ENCODE results near the gene ABCC5.

Gene ABCC5

DNA sequence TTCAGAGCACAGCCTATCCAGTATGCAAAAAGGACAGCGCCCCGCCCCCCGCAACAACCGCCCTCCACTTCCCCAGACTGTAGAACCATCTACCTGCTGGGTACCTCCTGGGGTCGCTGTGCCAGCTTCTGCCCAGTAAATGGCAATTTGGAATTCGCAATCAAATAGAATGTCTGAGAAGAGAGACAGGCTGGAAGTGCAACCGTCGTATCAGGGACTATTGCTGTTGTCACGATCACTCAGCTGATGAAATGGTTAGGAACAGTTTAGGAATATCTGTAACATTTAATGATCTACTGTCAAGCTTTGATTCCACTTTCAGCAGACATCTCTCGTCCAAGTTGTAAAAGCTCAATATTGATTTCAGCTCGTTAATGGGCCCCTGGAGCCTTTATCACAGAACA lies 119.7 kb downstream of the ABCC5 start:
- Histone ChIP-seq H3K4me2 (no peak overlapping the region), H3K36me3 (no peaks in the 10 kb centered on the region)
- no peak for TF ChIP-seq Cebpa-rat (IDR thresholded peaks at IDR 0.05)

DNA sequence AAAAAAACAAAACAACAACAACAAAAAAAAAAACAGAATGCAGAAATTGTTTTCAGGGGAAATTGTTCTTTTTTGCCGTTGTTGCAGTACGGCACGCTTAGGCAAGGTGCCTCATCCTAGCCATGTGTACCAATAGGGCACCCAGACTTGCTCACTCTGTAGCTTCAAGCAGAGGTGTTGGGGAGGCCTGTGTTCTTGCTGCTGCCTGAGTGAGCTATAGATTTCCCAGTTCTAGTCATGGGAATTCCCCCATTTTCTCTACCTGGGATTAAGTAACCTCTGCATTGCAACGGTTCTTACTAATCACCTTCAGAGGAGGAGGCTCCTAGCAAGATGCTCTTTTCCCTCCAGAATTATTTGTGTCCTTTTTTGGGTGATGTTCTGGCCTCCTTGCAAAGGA lies 120.1 kb downstream of the ABCC5 start:
- H3K4me2 ChIP-seq = no peak overlapping the region
- H3K27me3 ChIP-seq = no peaks in the 10 kb centered on the region
- no peak overlapping the region for H3K4me3 ChIP-seq
- no peak overlapping the region for H3K27ac ChIP-seq
- H3K4me1 ChIP-seq = no peaks in the 10 kb centered on the region
- no peaks in the 10 kb centered on the region for H3K36me3 ChIP-seq
- TF ChIP-seq Cebpa-rat (IDR thresholded peaks at IDR 0.05) = no peak
- H3K9ac ChIP-seq = no peak overlapping the region
- H4K20me1 ChIP-seq = no peaks in the 10 kb centered on the region
- peaks cover 12% of the 10 kb centered on the region for H3K9me3 ChIP-seq

More for the DNA sequence above, 119.7 kb downstream of the ABCC5 start:
- Histone ChIP-seq H3K9me3 (peaks cover 12% of the 10 kb centered on the region), H4K20me1 (no peaks in the 10 kb centered on the region), H3K27ac (no peak overlapping the region), H3K9ac (no peak overlapping the region), H3K4me3 (no peak overlapping the region), H3K27me3 (no peaks in the 10 kb centered on the region), H3K4me1 (no peaks in the 10 kb centered on the region)

DNA sequence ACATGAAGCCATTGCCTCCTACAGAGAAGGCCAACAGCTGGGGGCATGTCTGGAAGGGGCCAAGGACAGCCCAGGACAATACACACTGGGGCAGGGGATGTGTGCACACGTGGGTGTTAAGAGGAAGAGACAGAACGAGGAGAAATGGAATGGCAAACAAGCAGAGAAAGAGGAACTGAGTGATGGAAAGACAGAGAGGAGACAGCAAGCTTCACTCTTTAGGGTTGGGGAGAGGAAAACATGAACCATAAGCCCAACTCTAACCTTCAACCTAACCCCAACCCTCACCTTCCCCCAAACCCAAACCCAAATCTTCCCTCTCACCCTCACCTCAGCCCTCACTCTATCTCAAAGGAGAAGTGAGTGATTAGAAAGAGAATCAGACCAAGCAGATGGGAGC lies 121.1 kb downstream of the ABCC5 start:
- H4K20me1 ChIP-seq = no peaks in the 10 kb centered on the region
- H3K4me2 ChIP-seq = no peak overlapping the region
- no peak overlapping the region for H3K27ac ChIP-seq

DNA sequence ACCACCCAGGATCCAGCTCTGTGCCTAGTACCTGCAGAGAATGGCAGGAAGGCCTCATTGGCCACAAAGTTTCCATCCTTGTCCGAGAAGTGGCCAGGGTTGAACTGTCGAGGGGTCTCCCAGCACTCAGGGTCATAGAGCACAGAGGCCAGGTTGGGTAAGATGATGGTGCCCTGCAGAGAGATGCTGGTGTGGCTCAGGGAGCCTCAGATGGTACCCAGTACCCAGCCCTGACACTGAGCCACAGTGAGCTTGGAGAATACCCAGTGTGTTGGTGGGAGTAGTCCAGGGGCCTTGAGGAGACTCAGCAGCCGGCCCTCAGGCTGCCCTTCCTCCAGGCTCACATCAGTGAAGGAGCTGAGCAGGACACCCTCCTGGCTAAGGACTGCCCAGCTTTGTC lies 121.5 kb downstream of the ABCC5 start:
- no peaks in the 10 kb centered on the region for H3K36me3 ChIP-seq
- no peak overlapping the region for H3K27ac ChIP-seq
- no peaks in the 10 kb centered on the region for H3K27me3 ChIP-seq
- peaks cover under 1% of the 10 kb centered on the region; the same call in 1 of the 2 replicates for H3K4me1 ChIP-seq
- H4K20me1 ChIP-seq = no peaks in the 10 kb centered on the region
- H3K4me3 ChIP-seq = no peak overlapping the region
- H3K9ac ChIP-seq = no peak overlapping the region
- no peak for TF ChIP-seq Cebpa-rat (IDR thresholded peaks at IDR 0.05)
- no peak overlapping the region for H3K4me2 ChIP-seq
- peaks cover 12% of the 10 kb centered on the region for H3K9me3 ChIP-seq

More for the DNA sequence above, 121.1 kb downstream of the ABCC5 start:
- Histone ChIP-seq H3K9me3 (peaks cover 12% of the 10 kb centered on the region), H3K4me1 (no peaks in the 10 kb centered on the region), H3K36me3 (no peaks in the 10 kb centered on the region), H3K4me3 (no peak overlapping the region), H3K9ac (no peak overlapping the region), H3K27me3 (no peaks in the 10 kb centered on the region)
- no peak for TF ChIP-seq Cebpa-rat (IDR thresholded peaks at IDR 0.05)

DNA sequence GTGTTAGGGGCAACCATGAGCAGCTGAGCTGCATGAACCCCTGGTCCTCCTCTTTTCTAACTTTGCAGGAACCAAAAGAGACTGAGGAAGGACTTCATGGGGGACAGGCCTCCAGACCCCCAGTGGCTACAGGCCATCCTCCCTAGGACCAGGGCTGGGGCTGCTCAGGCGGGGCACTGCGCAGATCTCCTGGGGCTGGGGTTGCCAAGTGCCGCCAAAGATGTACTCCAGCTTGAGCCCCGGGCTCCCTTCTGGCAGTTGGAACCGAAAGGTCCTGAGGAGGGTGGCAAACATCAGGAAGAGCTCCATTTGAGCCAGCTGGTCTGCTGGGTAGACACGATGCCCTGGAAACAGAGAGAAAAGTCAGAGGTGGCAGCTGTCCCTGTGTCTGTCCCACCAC lies 121.9 kb downstream of the ABCC5 start:
- Histone ChIP-seq H3K4me3 (no peak overlapping the region), H3K4me2 (no peak overlapping the region), H3K36me3 (no peaks in the 10 kb centered on the region), H3K9me3 (peaks cover 10% of the 10 kb centered on the region), H3K4me1 (peaks cover 5% of the 10 kb centered on the region), H4K20me1 (no peaks in the 10 kb centered on the region), H3K27me3 (no peaks in the 10 kb centered on the region), H3K9ac (no peak overlapping the region; the same call in 1 of the 2 replicates), H3K27ac (no peak overlapping the region)
- TF ChIP-seq Cebpa-rat (IDR thresholded peaks at IDR 0.05) = no peak

DNA sequence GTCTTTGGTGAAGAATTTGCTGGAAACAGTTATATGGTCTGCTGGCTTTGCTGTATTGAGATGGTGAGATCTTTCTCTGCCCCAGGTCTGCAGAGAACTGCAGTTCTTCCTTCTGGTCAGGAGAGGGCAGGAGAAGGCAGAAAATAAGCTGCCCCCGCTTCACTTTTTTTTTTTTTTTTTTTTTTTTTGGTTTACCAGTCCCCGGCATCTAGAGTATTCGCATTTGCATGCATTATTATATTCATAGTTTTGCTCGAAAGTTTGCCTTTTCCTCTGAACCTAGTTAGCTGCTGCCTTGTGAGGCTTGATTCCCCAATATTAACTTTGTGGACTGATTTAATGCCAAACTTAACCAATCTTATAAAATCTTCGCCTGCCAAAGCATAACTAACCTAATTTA lies 122.4 kb downstream of the ABCC5 start:
- H4K20me1 ChIP-seq = no peaks in the 10 kb centered on the region
- no peak overlapping the region for H3K4me2 ChIP-seq

DNA sequence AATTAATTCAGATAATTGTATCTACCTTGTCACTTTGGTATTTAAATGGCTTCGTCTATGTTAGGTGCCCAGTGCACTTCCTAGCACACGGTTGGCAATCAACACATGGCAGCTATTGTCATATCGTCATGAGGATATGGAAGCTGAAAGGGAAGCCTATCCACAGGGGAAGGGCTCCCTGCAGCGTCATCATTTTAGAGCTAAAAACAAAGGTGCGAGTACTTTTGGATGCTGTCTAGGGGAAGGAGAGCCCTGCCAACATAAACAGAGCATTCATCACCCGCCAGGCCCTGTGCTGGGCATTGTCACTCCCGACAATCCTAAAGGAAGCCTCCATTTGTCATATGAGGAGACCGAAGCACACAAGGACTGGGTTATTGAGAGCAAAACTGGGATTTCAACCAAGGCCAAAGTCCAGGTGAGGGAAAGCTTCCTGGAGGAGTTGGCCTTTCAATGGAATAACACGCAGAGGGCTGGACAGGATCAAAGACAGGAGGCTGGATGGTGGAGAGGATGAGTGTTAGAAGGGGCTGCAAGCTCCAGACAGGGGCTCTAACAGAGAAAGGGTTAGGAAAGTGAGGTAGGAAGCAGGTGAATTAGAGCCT lies 125.0 kb downstream of the ABCC5 start:
- TF ChIP-seq Cebpa-rat (IDR thresholded peaks at IDR 0.05) = no peak
- peaks cover 11% of the 10 kb centered on the region for H3K4me1 ChIP-seq
- no peak overlapping the region for H3K4me3 ChIP-seq
- H3K9ac ChIP-seq = no peak overlapping the region
- H3K27ac ChIP-seq = no peak overlapping the region
- no peaks in the 10 kb centered on the region for H3K27me3 ChIP-seq
- no peak overlapping the region for H3K4me2 ChIP-seq
- H3K36me3 ChIP-seq = no peaks in the 10 kb centered on the region
- H3K9me3 ChIP-seq = no peaks in the 10 kb centered on the region
- H4K20me1 ChIP-seq = no peaks in the 10 kb centered on the region

More for the DNA sequence above, 122.4 kb downstream of the ABCC5 start:
- no peak overlapping the region for H3K27ac ChIP-seq
- peaks cover 6% of the 10 kb centered on the region for H3K9me3 ChIP-seq
- peaks cover 7% of the 10 kb centered on the region for H3K4me1 ChIP-seq
- no peak overlapping the region; the same call in 1 of the 2 replicates for H3K9ac ChIP-seq
- no peaks in the 10 kb centered on the region for H3K36me3 ChIP-seq
- no peaks in the 10 kb centered on the region for H3K27me3 ChIP-seq
- no peak for TF ChIP-seq Cebpa-rat (IDR thresholded peaks at IDR 0.05)
- no peak overlapping the region for H3K4me3 ChIP-seq

DNA sequence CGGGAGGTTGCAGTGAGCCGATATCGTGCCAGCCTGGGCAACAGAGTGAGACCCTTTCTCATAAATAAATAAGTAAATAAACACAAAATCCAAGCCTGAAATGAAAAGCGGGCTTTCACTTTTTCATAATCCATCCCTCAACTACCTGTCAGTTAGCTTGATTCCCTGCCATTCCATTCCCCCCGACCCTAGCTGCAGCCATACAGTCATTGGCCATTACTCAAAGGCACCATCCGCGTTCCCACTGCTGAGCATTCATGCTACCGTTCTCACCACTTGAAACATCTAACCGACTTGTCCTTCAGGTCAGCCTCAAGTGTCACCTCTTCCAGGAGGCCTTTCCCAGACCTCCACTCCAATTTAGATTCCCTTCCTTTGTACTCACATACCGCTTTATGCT lies 131.9 kb downstream of the ABCC5 start:
- Histone ChIP-seq H3K4me3 (no peak overlapping the region; the same call in 1 of the 2 replicates), H4K20me1 (peaks cover 26% of the 10 kb centered on the region)

DNA sequence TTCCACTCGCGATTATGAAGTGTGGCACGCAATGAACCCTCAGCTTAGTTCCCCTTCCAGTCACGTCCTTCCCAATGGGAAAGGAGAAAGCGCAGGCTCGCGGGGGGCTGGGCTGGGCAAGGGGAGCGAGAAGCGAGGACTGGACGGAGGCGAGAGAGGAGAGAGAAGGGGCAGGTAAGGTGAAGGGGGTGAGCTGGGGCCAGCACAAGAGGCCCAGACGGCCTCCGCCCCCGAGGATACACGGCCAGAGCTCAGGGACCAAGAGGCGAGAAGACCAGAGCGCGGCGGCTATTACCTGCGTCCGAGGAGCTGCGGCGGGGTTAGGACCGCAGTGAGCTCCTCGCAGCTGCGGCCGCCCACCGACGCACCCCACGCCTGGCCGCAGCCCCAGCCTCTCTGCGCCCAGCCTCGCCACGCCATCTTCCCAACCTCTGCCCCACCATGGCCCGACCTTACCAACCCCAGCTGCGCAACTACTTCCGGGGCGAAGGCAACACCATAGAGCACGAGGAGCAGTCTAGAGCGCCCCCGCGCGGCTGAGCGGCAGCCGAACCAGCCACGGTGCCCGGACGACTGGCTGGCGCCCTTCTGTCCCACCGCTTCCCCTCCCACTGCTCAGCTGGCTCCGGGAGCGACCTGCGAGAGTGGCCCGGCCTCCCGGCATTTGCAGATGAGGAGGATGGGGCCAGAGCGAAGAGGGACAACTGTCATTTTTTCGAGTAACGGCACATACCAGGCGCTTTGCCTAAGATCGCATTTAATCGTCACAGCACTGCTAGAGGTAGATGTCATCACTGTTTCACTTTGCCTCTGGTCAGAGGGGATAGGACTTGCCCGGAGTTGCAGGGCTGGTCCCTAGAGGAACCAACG lies 133.0 kb downstream of the ABCC5 start, which contains the start of gene PARL:
Gene PARL (minus strand): TSS at position 454 of the 870 bp plus-strand sequence. CDS start 34 bp downstream, at position 420.
- Histone ChIP-seq H4K20me1 (peaks cover 37% of the 10 kb centered on the region), H3K9ac (peak within 1 kb of the TSS; percentile 94), H3K27me3 (no peaks in the 10 kb centered on the region), H3K4me3 (peak within 1 kb of the TSS; percentile 93), H3K4me2 (peak within 1 kb of the TSS; percentile 93), H3K4me1 (peaks cover 51% of the 10 kb centered on the region), H3K36me3 (peaks cover 18% of the 10 kb centered on the region), H3K9me3 (no peaks in the 10 kb centered on the region), H3K27ac (peak within 1 kb of the TSS; percentile 92)
- no peak for TF ChIP-seq Cebpa-rat (IDR thresholded peaks at IDR 0.05)

More for the DNA sequence above, 131.9 kb downstream of the ABCC5 start:
- no peaks in the 10 kb centered on the region for H3K9me3 ChIP-seq
- no peak for TF ChIP-seq Cebpa-rat (IDR thresholded peaks at IDR 0.05)
- H3K27me3 ChIP-seq = no peaks in the 10 kb centered on the region
- 0 out of 2 replicates have a peak, but pooled peaks cover 8% of the 10 kb centered on the region for H3K36me3 ChIP-seq
- no peak overlapping the region for H3K9ac ChIP-seq
- H3K27ac ChIP-seq = peak overlapping the region; percentile 92; the same call in 1 of the 2 replicates
- peaks cover 53% of the 10 kb centered on the region for H3K4me1 ChIP-seq
- H3K4me2 ChIP-seq = peak overlapping the region; percentile 93

DNA sequence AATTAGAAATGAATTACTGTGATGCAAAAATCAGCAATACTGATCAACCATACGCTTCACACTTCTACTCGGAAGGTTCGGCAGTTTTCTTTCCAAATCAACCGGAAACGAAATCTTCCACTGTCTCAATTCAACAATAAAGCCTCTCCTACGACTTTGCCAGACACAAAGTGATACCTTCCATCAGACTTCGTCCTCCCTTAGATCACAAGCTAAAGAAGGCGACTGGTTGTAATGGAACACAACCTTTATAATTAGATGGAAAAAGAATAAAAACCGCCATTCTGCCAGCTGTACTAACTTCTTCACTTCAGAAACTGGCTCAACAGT lies 133.6 kb downstream of the ABCC5 start:
- Histone ChIP-seq H3K4me2 (peak overlapping the region; percentile 93), H4K20me1 (peaks cover 43% of the 10 kb centered on the region), H3K9ac (peak overlapping the region; percentile 94), H3K27ac (peak overlapping the region; percentile 92), H3K27me3 (no peaks in the 10 kb centered on the region), H3K4me3 (peak overlapping the region; percentile 93), H3K9me3 (no peaks in the 10 kb centered on the region), H3K4me1 (peaks cover 51% of the 10 kb centered on the region), H3K36me3 (peaks cover 24% of the 10 kb centered on the region)
- no peak for TF ChIP-seq Cebpa-rat (IDR thresholded peaks at IDR 0.05)

All from BLaER1 (cell line).